Activated CD4-positive, alpha-beta T cell treated with anti-CD3 and anti-CD28 coated beads, Interleukin-2, amount 50 U/mL, for 1 hour (primary cell): ENCODE results near the gene DMAC1.

Experiments used
- DNase-seq: peaks from one replicate; pipeline ENCODE4 v3.0.0-alpha.2; 2020

Gene DMAC1, protein sequence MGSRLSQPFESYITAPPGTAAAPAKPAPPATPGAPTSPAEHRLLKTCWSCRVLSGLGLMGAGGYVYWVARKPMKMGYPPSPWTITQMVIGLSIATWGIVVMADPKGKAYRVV

DNA sequence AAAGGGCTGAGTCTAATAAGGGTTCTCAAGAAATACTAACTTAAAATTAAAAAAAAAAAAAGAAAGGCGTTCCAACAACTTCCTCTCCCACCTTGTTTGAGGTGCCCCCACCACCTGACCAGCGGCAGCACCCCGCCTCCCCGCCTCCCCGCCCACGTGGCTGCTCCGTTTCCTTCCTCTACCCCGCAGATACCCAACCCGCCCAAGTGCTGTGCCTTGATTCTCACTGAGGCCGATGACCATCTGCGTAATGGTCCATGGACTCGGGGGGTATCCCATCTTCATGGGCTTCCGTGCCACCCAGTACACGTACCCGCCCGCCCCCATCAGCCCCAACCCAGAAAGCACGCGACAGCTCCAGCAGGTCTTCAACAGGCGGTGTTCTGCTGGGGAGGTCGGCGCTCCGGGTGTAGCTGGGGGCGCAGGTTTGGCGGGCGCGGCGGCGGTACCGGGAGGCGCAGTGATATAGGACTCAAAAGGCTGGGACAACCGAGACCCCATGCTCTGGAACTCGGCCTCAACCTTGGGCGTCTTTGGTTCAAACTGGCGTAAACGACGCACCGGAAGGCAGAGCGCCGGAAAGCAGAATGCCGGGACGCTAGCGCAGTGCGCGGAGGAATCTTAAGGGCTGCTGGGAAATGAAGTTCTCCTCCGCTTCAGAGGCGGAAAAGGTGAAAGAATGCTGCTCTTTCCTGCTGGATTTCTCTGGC is at the start of gene DMAC1:
TSS of gene DMAC1 (minus strand) at position 545 of the 710 bp plus-strand sequence. CDS start at position 501, 44 bp downstream.
- DNase-seq = peak; percentile 68

DNA sequence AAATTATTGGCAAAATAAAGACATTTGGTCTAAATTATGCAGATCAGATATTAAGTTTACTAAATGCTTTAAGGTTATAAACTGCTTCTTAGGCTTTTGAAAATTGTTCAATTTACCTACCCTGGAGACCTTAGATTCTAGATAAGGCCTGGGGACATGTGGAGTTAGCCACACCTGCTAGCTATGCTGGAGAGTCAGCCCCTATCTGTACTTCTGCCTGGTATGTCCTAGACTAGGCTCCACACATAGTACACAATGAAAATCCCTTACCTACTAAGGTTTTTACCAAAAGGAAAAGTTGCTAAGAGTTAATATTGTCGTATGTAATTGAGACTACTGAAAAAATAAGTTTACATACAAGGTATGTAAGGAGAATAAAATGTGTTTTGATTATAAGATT is 49.8 kb upstream of the DMAC1 start:
- no peak for DNase-seq

GRCh38 chr9:7848498-7848897 is 48.9 kb upstream of the DMAC1 start:
- DNase-seq = no peak

DNA sequence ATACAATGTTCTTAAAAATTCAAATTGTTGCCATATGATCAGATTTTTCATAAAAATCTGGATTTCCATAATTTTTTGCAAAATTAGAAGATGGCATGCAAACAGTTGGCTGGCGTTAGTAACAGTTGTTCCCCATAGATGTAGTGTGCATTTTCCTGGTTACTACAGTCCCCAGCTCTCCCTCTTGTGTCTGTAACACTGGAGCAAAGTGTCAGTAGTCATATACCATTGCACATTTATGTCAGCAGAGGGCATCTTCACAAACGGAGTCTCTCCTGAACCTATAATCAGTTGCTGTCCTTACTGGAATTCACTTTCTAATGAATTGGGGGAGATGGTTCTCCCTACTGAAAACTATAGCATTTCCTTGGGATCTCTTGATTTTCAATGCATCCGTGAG is 44.7 kb upstream of the DMAC1 start:
- DNase-seq = no peak

GRCh38 chr9:7841831-7842230 is 42.3 kb upstream of the DMAC1 start:
- no peak for DNase-seq

GRCh38 chr9:7834531-7834930 is 35.0 kb upstream of the DMAC1 start:
- no peak for DNase-seq

- no peak for DNase-seq
These were observed 28.8 kb upstream of the DMAC1 start for GRCh38 chr9:7828334-7828733.

- DNase-seq = no peak
These were observed 28.2 kb upstream of the DMAC1 start for GRCh38 chr9:7827792-7828191.

GRCh38 chr9:7827056-7827455 is 27.5 kb upstream of the DMAC1 start:
- DNase-seq = no peak

- DNase-seq = no peak
These were observed 24.1 kb upstream of the DMAC1 start for GRCh38 chr9:7823651-7824050.

- no peak for DNase-seq
These were observed 20.4 kb upstream of the DMAC1 start for GRCh38 chr9:7819984-7820383.

DNA sequence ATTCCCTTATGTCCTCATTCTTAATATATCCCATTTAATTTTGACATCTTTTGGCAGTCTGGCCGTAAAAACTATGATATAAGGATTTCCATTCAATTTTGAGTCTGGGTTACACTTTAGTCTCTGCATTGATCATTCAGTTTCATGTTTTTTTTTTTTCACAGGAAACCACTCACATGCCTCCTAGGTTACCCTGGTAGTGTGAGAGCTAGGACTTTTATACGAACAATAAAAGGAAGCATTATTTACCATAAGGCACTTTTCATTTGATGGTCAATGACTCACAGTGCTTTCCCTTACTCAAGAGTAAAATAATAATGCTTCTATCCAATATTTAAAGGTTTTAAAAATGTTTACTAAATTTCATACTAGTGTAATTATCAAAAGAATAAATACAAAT is 16.4 kb upstream of the DMAC1 start:
- no peak for DNase-seq

DNA sequence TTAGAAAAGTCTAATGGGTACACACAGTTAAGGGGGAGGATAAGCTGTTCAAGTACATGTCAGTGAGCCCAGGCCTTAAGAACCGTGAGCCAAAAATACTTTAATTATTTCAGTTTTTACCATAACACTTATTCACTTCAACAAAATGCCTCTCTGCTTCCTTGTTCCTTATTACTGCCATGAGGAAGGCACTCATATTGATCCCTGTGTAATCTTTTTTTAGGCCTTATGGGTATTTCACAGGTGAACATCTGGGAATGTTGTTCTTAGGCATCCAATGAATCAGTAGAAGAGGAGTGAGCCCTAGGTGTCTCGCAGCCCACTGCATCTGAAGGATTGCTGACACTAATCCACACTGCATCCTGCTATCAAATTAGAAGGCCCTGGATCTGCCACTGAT is 13.5 kb upstream of the DMAC1 start:
- DNase-seq = no peak

GRCh38 chr9:7811677-7812076 is 12.1 kb upstream of the DMAC1 start:
- DNase-seq = no peak

DNA sequence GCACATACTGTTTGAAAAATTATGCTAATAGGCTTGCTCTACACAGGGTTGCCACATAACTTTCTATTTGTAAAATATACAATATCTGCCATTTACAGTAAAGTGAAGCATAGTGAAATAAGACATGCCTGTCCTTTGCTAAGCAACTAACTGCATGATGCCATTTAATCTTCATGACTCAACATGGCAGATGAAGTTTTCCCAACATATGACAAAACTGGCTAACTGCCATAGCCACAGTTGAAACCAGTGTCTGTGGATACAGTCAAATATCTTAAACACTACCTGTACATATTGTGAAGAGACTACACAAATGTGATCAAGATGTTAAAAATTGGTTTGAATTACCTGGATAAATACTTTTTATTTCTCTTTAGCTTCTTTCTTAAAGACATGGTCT is 3.1 kb upstream of the DMAC1 start:
- DNase-seq = no peak

DNA sequence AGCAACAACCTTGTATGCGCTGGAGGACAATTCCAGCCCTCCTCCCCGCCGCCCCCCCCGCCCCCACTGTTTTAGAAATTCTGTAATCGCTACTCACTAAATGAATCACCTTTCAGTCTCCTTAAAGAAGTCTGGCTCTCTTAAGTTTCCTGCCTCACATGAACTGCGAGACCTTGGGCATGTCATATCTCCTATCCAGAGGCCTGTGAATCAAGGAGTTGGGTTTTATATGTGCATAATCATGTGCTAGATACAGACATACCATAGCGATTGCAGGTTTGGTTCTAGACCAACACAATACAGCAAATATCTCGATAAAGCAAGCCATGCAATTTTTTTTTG is 337 bp upstream of the DMAC1 start:
- no peak for DNase-seq

DNA sequence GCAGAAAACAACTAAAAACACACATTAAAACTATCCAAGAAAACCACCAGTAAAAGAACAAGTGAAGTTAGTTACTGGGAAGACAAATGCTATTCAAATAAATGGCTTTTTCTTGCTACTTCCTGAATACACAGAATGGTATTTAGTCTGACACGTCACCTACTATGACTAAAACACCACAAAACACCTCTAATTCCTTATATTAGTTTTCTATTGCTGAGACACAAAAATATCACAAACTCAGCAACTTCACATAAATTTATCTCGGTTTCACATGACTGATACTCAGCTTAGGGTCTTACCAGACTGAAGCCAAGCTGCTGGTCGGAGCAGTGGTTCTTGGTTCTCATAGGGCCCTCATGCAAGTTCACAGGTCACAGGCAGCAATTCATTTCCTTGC is 5.4 kb downstream of the DMAC1 start:
- DNase-seq = no peak

- no peak for DNase-seq
These were observed 8.2 kb downstream of the DMAC1 start for GRCh38 chr9:7791394-7791793.

DNA sequence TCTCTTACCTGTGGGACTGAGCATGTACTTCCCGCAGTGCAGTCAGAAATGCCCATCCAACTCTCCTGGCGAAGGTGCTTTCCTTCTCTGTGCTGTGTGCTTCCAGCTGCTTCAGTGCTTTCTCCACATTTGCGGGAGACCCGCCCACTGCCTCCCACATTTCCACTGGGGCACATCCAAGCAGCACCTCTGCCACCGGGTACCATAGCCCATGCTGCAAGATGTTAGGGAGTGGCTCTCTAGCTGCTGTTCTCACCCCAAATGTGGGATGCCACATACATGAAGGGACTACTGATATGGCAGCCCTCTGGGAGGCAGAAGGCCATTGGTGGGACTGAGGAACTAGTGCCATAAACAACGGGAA is 8.8 kb downstream of the DMAC1 start:
- no peak for DNase-seq

GRCh38 chr9:7790022-7790818 is 9.4 kb downstream of the DMAC1 start:
- DNase-seq = no peak

GRCh38 chr9:7788772-7789171 is 10.8 kb downstream of the DMAC1 start:
- DNase-seq = no peak

- no peak for DNase-seq
These were observed 13.8 kb downstream of the DMAC1 start for GRCh38 chr9:7785813-7786212.

- no peak for DNase-seq
These were observed 15.1 kb downstream of the DMAC1 start for GRCh38 chr9:7784472-7784871.

DNA sequence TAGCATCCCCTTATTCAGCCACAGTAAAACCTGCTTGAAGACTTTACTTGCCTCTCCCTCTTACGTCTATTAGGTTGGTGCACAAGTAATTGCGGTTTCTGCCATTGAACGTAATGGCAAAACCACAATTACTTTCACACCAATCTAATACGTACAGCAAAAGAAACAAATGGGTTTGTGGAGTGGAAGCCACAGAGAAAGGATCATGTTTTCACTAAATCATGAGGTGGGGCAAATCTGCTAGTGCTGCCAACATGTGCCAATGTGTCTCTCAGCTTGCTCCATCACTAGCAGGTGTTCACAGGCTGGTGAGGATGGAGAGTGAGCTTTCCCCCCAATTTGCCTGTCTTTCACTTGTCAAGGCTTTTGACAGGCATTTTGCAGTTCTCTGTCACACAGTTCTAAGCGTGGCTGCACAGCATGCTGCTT is 15.9 kb downstream of the DMAC1 start:
- no peak for DNase-seq
